Colonic mucosa (tissue), 4 donors: Measurements from ENCODE around the gene SCAF4. TPM values are rescaled to one million over a fixed set of nuclear protein-coding genes. Genes with fewer than 3 reads are reported as not detected.
A peak's percentile ranks its signal among the peaks of the same experiment; 100 is the strongest.

ENCODE experiments used
- DNase-seq: peaks from one replicate; pipeline ENCODE4 v3.0.0-alpha.2; 2020
- H3K27ac ChIP-seq: fragments of 200-600 bp; one replicate; pipeline ENCODE4 v1.8.0; 2021
- H3K27me3 ChIP-seq: fragments of 200-600 bp; one replicate; pipeline ENCODE4 v1.8.0; 2021
- H3K36me3 ChIP-seq: fragments of 200-600 bp; one replicate; pipeline ENCODE4 v1.8.0; 2021
- H3K4me1 ChIP-seq: fragments of 200-600 bp; one replicate; pipeline ENCODE4 v1.8.0; 2021; ENCODE audit warnings: mild to moderate bottlenecking
- H3K4me3 ChIP-seq: fragments of 200-600 bp; one replicate; pipeline ENCODE4 v1.8.0; 2021
- H3K9ac ChIP-seq, 2 donors: one replicate each; pipeline ENCODE4 v1.7.0; 2013; ENCODE audit warnings: control low read depth in 2 of 2, low read depth in 2 of 2, low read length in 2 of 2
- H3K9me3 ChIP-seq: fragments of 200-600 bp; one replicate; pipeline ENCODE4 v1.8.0; 2021
- intact Hi-C: fragments of 100-400 bp; cut with DNase I; formaldehyde crosslinking; loops from one replicate; pipeline ENCODE4 v1.14.1; 2022
- total RNA-seq, 2 donors: library from RNA; stranded (reverse); fragmentation: NEBNext Ultra II Directional in 1 of 2; extraction: Animal tissue kit (Norgen Biotek cat#: 25700) in 1 of 2; gene quantifications; one replicate each; pipeline ENCODE4 v1.2.1, GENCODE V29; 2021
- TF ChIP-seq, protein P1 (sequence below): fragments of 200-600 bp; IDR thresholded peaks from one replicate; pipeline ENCODE4 v1.8.0; 2022; ENCODE audit warnings: antibody characterized with exemption, mild to moderate bottlenecking
- donor health status: healthy.
- donor health status: DM: no; HTN: no; CAD: no.
- donor health status: DM: no; HTN: no; CAD: no.

Gene SCAF4
- total RNA-seq, 2 donors from 2014 or later: 35.1 to 35.9 TPM

DNA sequence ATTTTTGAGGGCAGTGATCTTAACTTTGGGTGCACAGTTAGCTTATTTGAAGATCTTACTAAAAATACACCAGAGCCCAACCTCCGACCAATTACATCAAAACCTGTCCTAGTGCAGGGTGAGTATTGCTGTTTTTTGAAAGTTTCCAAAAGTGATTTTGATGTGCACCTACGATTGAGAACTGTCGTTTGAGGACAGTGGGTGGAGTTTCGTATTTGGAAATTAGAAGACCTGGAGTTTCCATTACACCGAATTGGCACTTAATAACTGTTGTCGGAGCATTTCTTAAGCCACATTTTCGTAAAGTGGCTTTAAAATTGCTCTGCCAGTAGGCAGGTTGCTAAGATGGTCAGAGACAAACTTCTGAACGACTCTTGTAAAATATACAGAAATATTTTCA lies 71.3 kb downstream of the SCAF4 start:
- H3K36me3 ChIP-seq: no peaks in the 10 kb centered on the region
- no peaks in the 10 kb centered on the region for H3K27me3 ChIP-seq
- intact Hi-C loops: no loop called here
- H3K4me3 ChIP-seq: peak overlapping the region; percentile 80
- no peak for DNase-seq
- H3K9me3 ChIP-seq: no peaks in the 10 kb centered on the region
- peak overlapping the region; percentile 69 to 83 for H3K9ac ChIP-seq
- H3K4me1 ChIP-seq: peaks cover 7% of the 10 kb centered on the region
- TF ChIP-seq, protein P1, sequence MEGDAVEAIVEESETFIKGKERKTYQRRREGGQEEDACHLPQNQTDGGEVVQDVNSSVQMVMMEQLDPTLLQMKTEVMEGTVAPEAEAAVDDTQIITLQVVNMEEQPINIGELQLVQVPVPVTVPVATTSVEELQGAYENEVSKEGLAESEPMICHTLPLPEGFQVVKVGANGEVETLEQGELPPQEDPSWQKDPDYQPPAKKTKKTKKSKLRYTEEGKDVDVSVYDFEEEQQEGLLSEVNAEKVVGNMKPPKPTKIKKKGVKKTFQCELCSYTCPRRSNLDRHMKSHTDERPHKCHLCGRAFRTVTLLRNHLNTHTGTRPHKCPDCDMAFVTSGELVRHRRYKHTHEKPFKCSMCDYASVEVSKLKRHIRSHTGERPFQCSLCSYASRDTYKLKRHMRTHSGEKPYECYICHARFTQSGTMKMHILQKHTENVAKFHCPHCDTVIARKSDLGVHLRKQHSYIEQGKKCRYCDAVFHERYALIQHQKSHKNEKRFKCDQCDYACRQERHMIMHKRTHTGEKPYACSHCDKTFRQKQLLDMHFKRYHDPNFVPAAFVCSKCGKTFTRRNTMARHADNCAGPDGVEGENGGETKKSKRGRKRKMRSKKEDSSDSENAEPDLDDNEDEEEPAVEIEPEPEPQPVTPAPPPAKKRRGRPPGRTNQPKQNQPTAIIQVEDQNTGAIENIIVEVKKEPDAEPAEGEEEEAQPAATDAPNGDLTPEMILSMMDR: no peak
- peak overlapping the region; percentile 91 for H3K27ac ChIP-seq

DNA sequence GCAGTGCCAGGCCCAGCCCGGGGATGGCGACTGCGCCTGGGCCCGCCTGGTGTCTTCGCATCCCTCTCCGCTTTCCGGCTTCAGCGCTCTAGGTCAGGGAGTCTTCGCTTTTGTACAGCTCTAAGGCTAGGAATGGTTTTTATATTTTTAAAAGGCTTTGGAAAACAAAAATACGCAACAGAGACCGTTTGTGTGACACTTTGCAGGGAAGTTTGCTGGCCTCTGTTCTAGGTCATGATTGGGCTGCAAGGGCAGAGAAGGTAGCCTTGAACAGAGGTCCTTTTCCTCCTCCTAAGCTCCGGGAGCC lies 71.7 kb downstream of the SCAF4 start:
- H3K4me1 ChIP-seq: peaks cover 7% of the 10 kb centered on the region

DNA sequence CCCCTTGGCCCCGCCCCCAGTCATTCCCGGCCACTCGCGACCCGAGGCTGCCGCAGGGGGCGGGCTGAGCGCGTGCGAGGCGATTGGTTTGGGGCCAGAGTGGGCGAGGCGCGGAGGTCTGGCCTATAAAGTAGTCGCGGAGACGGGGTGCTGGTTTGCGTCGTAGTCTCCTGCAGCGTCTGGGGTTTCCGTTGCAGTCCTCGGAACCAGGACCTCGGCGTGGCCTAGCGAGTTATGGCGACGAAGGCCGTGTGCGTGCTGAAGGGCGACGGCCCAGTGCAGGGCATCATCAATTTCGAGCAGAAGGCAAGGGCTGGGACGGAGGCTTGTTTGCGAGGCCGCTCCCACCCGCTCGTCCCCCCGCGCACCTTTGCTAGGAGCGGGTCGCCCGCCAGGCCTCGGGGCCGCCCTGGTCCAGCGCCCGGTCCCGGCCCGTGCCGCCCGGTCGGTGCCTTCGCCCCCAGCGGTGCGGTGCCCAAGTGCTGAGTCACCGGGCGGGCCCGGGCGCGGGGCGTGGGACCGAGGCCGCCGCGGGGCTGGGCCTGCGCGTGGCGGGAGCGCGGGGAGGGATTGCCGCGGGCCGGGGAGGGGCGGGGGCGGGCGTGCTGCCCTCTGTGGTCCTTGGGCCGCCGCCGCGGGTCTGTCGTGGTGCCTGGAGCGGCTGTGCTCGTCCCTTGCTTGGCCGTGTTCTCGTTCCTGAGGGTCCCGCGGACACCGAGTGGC lies 72.2 kb downstream of the SCAF4 start, which contains the start of gene SOD1:
TSS of gene SOD1 (plus strand) at position 158 of the 723 bp plus-strand sequence. CDS start at position 235, 77 bp downstream.
- H3K9me3 ChIP-seq: no peaks in the 10 kb centered on the region
- peak within 1 kb of the TSS; percentile 81 to 83 for H3K9ac ChIP-seq
- peak within 1 kb of the TSS; percentile 91 for H3K27ac ChIP-seq
- H3K27me3 ChIP-seq: no peaks in the 10 kb centered on the region
- TF ChIP-seq, protein P1: no peak
- H3K36me3 ChIP-seq: no peaks in the 10 kb centered on the region
- DNase-seq: peak; percentile 97
- peak within 1 kb of the TSS; percentile 80 for H3K4me3 ChIP-seq
- peaks cover 7% of the 10 kb centered on the region for H3K4me1 ChIP-seq
- intact Hi-C loops: loop anchor here (5.0 kb wide), 1 partner anchor 73 kb away; the partner anchor contains the start of gene SCAF4

More for the DNA sequence above, 71.7 kb downstream of the SCAF4 start:
- Histone ChIP-seq H3K27me3 (no peaks in the 10 kb centered on the region), H3K4me3 (peak overlapping the region; percentile 80), H3K36me3 (no peaks in the 10 kb centered on the region), H3K27ac (peak overlapping the region; percentile 91), H3K9me3 (no peaks in the 10 kb centered on the region), H3K9ac (peak overlapping the region; percentile 69 to 83)
- TF ChIP-seq, protein P1: no peak
- DNase-seq: no peak
- intact Hi-C loops: no loop called here

DNA sequence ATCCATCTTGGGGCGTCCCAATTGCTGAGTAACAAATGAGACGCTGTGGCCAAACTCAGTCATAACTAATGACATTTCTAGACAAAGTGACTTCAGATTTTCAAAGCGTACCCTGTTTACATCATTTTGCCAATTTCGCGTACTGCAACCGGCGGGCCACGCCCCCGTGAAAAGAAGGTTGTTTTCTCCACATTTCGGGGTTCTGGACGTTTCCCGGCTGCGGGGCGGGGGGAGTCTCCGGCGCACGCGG lies 72.7 kb downstream of the SCAF4 start:
- Histone ChIP-seq H3K36me3 (no peaks in the 10 kb centered on the region), H3K9me3 (no peaks in the 10 kb centered on the region), H3K9ac (peak overlapping the region in 1 of 2 donors; percentile 81), H3K4me3 (peak overlapping the region; percentile 80), H3K4me1 (peaks cover 7% of the 10 kb centered on the region), H3K27ac (peak overlapping the region; percentile 91), H3K27me3 (no peaks in the 10 kb centered on the region)
- no peak for DNase-seq
- TF ChIP-seq, protein P1: no peak
- intact Hi-C loops: loop anchor here (5.0 kb wide), 1 partner anchor 73 kb away; the partner anchor contains the start of gene SCAF4

DNA sequence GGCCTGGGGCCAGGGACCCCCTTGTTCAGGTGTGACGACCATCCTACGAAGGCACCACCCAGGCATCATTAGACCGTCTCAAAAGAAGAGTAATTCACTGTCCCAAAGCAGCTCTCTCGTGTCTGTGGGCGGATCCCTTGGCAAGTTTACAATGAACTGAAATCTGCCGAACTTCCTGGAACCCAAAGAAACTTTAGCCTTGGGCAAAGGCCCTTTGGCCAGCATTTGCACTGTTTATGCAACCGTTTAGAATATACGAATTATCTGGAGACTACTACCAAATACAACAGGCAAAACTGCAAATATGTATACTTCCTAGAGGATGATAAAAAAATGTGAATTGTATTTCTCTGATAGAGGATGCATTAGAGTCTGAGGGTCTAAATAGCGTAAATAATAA lies 73.9 kb downstream of the SCAF4 start:
- no peak overlapping the region for H3K4me3 ChIP-seq
- peak overlapping the region; percentile 91 for H3K27ac ChIP-seq

More for the DNA sequence above, 73.9 kb downstream of the SCAF4 start:
- intact Hi-C loops: loop anchor here (5.0 kb wide), 1 partner anchor 74 kb away; the partner anchor contains the start of gene SCAF4
- DNase-seq: peak; percentile 84
- no peaks in the 10 kb centered on the region for H3K27me3 ChIP-seq
- H3K4me1 ChIP-seq: peaks cover 3% of the 10 kb centered on the region
- TF ChIP-seq, protein P1: no peak
- no peaks in the 10 kb centered on the region for H3K9me3 ChIP-seq
- no peaks in the 10 kb centered on the region for H3K36me3 ChIP-seq
- no peak overlapping the region for H3K9ac ChIP-seq
